HFFc6 (cell line): ENCODE results near the gene DOCK4. TPM values are rescaled to one million over a fixed set of nuclear protein-coding genes. Genes with fewer than 3 reads are reported as not detected.
"Not testable (repeated sequence)": the region's sequence is repeated elsewhere in the genome, so short reads cannot be mapped to it uniquely, and the experiment has no call there.

ENCODE experiments used
- DNase-seq: peaks from one replicate; pipeline ENCODE4 v3.0.0-alpha.2; 2018
- H3K27ac Mint-ChIP-seq: 2 replicates; pipeline ENCODE4 v1.8.0; 2020; ENCODE audit warnings: mild to moderate bottlenecking, mixed read lengths
- H3K27me3 Mint-ChIP-seq: 2 replicates; pipeline ENCODE4 v1.8.0; 2021; ENCODE audit warnings: mild to moderate bottlenecking, moderate library complexity, mixed read lengths; ENCODE audit not compliant: insufficient read depth
- H3K36me3 Mint-ChIP-seq: 2 replicates; pipeline ENCODE4 v1.8.0; 2021; ENCODE audit warnings: low read depth, mixed read lengths
- H3K4me1 Mint-ChIP-seq: 2 replicates; pipeline ENCODE4 v1.8.0; 2020; ENCODE audit warnings: low read depth, mixed read lengths
- H3K4me3 Mint-ChIP-seq: 2 replicates; pipeline ENCODE4 v1.8.0; 2020; ENCODE audit warnings: mild to moderate bottlenecking, moderate library complexity, mixed read lengths
- H3K9me3 Mint-ChIP-seq: 2 replicates; pipeline ENCODE4 v1.8.0; 2020; ENCODE audit warnings: mild to moderate bottlenecking, mixed read lengths
- total RNA-seq, 6 experiments: library from RNA; stranded (reverse); fragmentation: NEBNext Ultra II Directional; extraction: Animal tissue kit (Norgen Biotek cat#: 25700); gene quantifications; 2 replicates in 1 of 6; 3 replicates in 5 of 6; pipeline ENCODE4 v1.2.3, GENCODE V29; 2021
- TF ChIP-seq, protein P1 (sequence below): fragments of 200-600 bp; sonication (generic); IDR thresholded peaks from 2 replicates; pipeline ENCODE4 v1.5.0; 2021; ENCODE audit warnings: antibody characterized with exemption, mild to moderate bottlenecking

Gene DOCK4
- total RNA-seq, 6 experiments from 2014 or later: 2.2 to 3.9 (median 3.3) TPM

- Mint-ChIP-seq H3K4me1 (no peaks in the 10 kb centered on the region), H3K9me3 (no peaks in the 10 kb centered on the region), H3K36me3 (no peaks in the 10 kb centered on the region), H3K27me3 (peaks cover 2% of the 10 kb centered on the region), H3K4me3 (no peak overlapping the region), H3K27ac (no peak overlapping the region)
- DNase-seq: no peak
- TF ChIP-seq, protein P1, sequence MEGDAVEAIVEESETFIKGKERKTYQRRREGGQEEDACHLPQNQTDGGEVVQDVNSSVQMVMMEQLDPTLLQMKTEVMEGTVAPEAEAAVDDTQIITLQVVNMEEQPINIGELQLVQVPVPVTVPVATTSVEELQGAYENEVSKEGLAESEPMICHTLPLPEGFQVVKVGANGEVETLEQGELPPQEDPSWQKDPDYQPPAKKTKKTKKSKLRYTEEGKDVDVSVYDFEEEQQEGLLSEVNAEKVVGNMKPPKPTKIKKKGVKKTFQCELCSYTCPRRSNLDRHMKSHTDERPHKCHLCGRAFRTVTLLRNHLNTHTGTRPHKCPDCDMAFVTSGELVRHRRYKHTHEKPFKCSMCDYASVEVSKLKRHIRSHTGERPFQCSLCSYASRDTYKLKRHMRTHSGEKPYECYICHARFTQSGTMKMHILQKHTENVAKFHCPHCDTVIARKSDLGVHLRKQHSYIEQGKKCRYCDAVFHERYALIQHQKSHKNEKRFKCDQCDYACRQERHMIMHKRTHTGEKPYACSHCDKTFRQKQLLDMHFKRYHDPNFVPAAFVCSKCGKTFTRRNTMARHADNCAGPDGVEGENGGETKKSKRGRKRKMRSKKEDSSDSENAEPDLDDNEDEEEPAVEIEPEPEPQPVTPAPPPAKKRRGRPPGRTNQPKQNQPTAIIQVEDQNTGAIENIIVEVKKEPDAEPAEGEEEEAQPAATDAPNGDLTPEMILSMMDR: no peak
Observed at GRCh38 chr7:112252691-112253090, 46.5 kb upstream of the DOCK4 start.

GRCh38 chr7:112252141-112252540 lies 45.9 kb upstream of the DOCK4 start:
- Mint-ChIP-seq H3K9me3 (no peaks in the 10 kb centered on the region), H3K36me3 (no peaks in the 10 kb centered on the region), H3K4me1 (no peaks in the 10 kb centered on the region), H3K27ac (no peak overlapping the region), H3K4me3 (no peak overlapping the region), H3K27me3 (peaks cover 2% of the 10 kb centered on the region)
- TF ChIP-seq, protein P1: no peak
- DNase-seq: no peak

GRCh38 chr7:112249967-112250366 lies 43.8 kb upstream of the DOCK4 start:
- not testable (repeated sequence) for H3K9me3 Mint-ChIP-seq, H3K4me1 Mint-ChIP-seq, H3K27me3 Mint-ChIP-seq, DNase-seq, H3K36me3 Mint-ChIP-seq, H3K27ac Mint-ChIP-seq, H3K4me3 Mint-ChIP-seq

DNA sequence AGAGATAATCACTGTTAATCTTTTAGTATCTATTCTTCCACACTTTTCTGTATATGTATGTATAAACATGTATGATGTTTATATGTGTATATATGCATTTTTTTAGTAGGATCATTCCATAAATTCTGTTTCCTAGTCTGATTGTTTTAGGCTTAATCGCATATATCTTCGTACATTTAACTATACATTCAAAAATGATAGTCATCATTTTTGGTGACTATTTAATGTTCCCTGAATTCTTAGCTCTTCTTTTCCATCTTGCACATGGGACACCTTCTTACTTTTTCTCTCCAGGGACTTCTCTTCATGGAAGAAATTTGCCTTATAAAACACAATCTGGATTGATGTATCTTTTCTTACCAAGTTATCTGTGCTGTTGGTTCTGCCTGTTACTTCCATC lies 42.4 kb upstream of the DOCK4 start:
- H3K4me1 Mint-ChIP-seq: no peaks in the 10 kb centered on the region
- no peak overlapping the region for H3K27ac Mint-ChIP-seq
- TF ChIP-seq, protein P1: no peak
- no peak overlapping the region for H3K4me3 Mint-ChIP-seq
- no peaks in the 10 kb centered on the region for H3K27me3 Mint-ChIP-seq
- DNase-seq: no peak
- no peaks in the 10 kb centered on the region for H3K36me3 Mint-ChIP-seq
- H3K9me3 Mint-ChIP-seq: no peaks in the 10 kb centered on the region

- Mint-ChIP-seq H3K9me3 (no peaks in the 10 kb centered on the region), H3K4me3 (peak overlapping the region; percentile 35; the same call in 1 of the 2 replicates), H3K27ac (peak overlapping the region; percentile 81), H3K36me3 (no peaks in the 10 kb centered on the region; the same call in 1 of the 2 replicates), H3K4me1 (peaks cover 34% of the 10 kb centered on the region), H3K27me3 (no peaks in the 10 kb centered on the region)
- TF ChIP-seq, protein P1: no peak
- peak; percentile 75 for DNase-seq
Observed at GRCh38 chr7:112238852-112239610, 32.8 kb upstream of the DOCK4 start.

GRCh38 chr7:112238330-112238729 lies 32.1 kb upstream of the DOCK4 start:
- Mint-ChIP-seq H3K27ac (no peak overlapping the region), H3K9me3 (no peaks in the 10 kb centered on the region), H3K4me3 (no peak overlapping the region), H3K4me1 (peaks cover 34% of the 10 kb centered on the region), H3K27me3 (no peaks in the 10 kb centered on the region), H3K36me3 (no peaks in the 10 kb centered on the region; the same call in 1 of the 2 replicates)
- no peak for DNase-seq
- TF ChIP-seq, protein P1: no peak
